ENCODE measurements around the gene CCDC117.

Gene CCDC117

DNA sequence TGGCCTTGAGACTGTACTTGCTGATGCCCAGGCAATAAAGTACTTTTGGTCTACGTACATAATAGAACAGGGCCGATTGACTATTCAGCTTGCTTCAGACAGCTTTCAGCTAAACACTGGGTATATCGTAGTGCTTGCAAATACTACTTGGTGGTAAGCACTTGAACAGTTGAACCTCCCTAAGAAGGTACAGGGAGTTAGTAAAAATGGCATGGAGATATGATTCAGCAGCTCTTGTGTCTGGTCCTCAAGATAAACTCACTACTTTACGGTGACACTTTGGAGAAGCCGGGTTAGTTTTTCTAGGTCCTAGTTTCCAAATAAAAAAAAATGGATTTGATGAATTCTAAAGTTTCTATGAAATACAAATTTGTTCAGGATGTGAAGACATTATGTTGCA lies 7.3 kb downstream of the CCDC117 start:
- H3K27me3 ChIP-seq (ENCODE audit: insufficient read depth, low read depth, severe bottlenecking) = no peaks in the 10 kb centered on the region
- peaks cover 76% of the 10 kb centered on the region for H3K36me3 ChIP-seq
- no peak for DNase-seq
- TF ChIP-seq, protein P1, sequence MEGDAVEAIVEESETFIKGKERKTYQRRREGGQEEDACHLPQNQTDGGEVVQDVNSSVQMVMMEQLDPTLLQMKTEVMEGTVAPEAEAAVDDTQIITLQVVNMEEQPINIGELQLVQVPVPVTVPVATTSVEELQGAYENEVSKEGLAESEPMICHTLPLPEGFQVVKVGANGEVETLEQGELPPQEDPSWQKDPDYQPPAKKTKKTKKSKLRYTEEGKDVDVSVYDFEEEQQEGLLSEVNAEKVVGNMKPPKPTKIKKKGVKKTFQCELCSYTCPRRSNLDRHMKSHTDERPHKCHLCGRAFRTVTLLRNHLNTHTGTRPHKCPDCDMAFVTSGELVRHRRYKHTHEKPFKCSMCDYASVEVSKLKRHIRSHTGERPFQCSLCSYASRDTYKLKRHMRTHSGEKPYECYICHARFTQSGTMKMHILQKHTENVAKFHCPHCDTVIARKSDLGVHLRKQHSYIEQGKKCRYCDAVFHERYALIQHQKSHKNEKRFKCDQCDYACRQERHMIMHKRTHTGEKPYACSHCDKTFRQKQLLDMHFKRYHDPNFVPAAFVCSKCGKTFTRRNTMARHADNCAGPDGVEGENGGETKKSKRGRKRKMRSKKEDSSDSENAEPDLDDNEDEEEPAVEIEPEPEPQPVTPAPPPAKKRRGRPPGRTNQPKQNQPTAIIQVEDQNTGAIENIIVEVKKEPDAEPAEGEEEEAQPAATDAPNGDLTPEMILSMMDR (IDR thresholded peaks at IDR 0.05; ENCODE audit: low read depth, low read length) = no peak
- no peak overlapping the region for H3K27ac ChIP-seq
- no peaks in the 10 kb centered on the region for H3K9me3 ChIP-seq (ENCODE audit: severe bottlenecking)
- H3K4me3 ChIP-seq (ENCODE audit: low read depth, low read length) = no peak overlapping the region

DNA sequence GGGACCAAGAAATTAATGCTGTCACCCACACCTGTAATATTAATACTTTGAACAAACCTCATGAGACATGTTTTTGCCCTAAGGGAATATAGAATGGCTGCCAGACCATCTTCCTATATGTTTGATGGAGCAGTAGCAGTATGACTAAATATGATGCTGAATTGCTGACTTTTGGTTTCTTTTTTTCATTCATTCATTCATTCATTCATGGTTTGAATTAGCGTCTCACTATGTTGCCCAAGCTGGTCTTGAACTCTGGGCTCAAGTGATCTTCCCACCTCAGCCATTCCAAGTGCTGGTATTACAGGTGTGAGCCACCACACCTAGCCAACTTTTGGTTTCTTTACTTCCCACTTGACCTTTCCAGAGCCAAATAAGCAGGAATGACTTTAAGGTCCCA lies 7.8 kb downstream of the CCDC117 start:
- Histone ChIP-seq H3K4me3 (ENCODE audit: low read depth, low read length) (no peak overlapping the region), H3K36me3 (peaks cover 76% of the 10 kb centered on the region), H3K9me3 (ENCODE audit: severe bottlenecking) (no peaks in the 10 kb centered on the region), H3K27me3 (ENCODE audit: insufficient read depth, low read depth, severe bottlenecking) (no peaks in the 10 kb centered on the region), H3K27ac (no peak overlapping the region)
- TF ChIP-seq, protein P1 (IDR thresholded peaks at IDR 0.05; ENCODE audit: low read depth, low read length) = no peak
- no peak for DNase-seq

DNA sequence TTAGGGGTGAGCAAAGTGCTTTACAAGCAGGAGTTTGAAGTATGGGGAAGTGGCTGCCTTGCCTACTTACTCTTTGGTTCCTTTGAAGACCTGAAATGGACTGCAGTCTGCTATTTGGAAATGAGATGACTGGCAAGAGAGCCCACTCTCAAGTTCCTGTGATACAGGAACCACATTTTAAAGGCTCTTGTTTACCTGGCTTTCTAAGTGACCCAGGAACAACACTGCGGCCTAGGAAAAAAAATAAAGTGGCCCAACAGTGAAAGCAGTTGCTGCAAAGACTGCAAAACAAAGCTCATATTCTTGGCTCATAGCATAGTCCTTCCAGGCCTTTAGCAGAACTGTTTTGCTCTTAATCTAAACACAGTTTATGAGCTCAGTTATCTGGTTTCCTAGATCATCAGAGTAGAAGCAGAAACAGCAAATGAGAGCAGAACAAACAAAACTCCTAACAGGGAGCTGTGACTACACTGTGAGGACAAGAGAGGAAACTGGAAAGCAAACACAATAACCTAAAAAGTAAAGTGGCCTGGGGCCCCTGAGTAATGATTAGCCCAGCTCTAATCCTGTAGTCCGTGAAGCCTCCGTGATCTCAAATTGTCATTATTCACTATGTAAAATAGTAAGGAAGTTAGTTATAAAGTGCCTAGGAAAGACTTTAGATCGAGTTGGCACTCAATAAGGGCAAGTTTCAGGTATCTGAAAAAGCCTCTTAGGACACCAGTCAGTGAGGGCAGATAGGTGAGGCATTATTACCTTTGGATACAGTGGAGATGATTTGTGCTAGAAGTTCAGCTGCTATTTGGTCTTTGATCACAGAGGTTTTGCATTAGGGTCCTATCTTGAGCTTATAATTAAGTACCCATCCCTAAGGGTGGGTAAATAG lies 11.5 kb downstream of the CCDC117 start:
- H3K36me3 ChIP-seq = peaks cover 88% of the 10 kb centered on the region
- H3K27ac ChIP-seq = no peak overlapping the region
- no peaks in the 10 kb centered on the region for H3K9me3 ChIP-seq (ENCODE audit: severe bottlenecking)
- no peaks in the 10 kb centered on the region for H3K27me3 ChIP-seq (ENCODE audit: insufficient read depth, low read depth, severe bottlenecking)
- no peak for DNase-seq
- H3K4me3 ChIP-seq (ENCODE audit: low read depth, low read length) = no peak overlapping the region
- TF ChIP-seq, protein P1 (IDR thresholded peaks at IDR 0.05; ENCODE audit: low read depth, low read length) = no peak

DNA sequence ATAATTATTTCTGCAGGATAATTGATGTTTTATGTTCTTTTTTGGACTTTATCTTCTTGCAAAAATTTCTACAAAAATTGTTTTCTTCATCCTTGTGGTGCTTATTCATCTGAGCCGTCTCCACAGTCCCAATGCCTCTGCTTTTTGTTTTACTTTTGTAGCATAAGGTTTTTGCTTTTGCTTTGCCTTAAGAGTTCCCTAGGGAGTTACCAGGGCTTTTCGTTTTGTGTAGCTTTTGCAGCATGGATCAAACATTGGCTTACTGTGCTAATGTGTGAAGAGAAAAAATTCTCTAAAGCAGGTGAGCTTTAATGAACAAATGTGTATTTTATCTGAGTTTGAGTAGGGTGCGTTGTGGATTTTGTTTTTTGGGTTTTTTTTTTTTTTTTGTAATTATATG lies 16.1 kb downstream of the CCDC117 start:
- no peak for DNase-seq
- no peak overlapping the region for H3K4me3 ChIP-seq (ENCODE audit: low read depth, low read length)
- H3K27ac ChIP-seq = no peak overlapping the region
- H3K27me3 ChIP-seq (ENCODE audit: insufficient read depth, low read depth, severe bottlenecking) = no peaks in the 10 kb centered on the region
- TF ChIP-seq, protein P1 (IDR thresholded peaks at IDR 0.05; ENCODE audit: low read depth, low read length) = no peak
- no peaks in the 10 kb centered on the region for H3K9me3 ChIP-seq (ENCODE audit: severe bottlenecking)
- H3K36me3 ChIP-seq = peaks cover 63% of the 10 kb centered on the region

DNA sequence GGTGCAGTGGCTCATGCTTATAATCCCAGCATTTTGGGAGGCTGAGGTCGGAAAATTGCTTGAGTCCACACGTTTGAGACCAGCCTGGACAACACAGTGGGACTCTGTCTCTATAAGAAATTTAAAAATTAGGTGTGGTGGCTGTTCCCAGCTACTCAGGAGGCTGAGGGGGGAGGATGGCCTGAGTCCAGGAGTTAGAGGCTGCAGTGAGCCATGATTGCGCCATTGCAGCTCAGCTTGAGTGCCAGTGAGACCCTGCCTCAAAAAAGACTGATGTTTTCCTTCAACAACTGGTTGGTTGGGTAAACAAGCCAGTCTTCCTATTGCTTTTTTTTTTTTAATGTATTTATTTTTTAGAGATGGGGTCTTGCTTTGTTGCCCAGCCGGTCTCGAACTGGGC lies 18.6 kb downstream of the CCDC117 start:
- Histone ChIP-seq H3K27ac (no peak overlapping the region), H3K27me3 (ENCODE audit: insufficient read depth, low read depth, severe bottlenecking) (no peaks in the 10 kb centered on the region), H3K4me3 (ENCODE audit: low read depth, low read length) (no peak overlapping the region), H3K9me3 (ENCODE audit: severe bottlenecking) (no peaks in the 10 kb centered on the region), H3K36me3 (peaks cover 64% of the 10 kb centered on the region)
- TF ChIP-seq, protein P1 (IDR thresholded peaks at IDR 0.05; ENCODE audit: low read depth, low read length) = no peak
- DNase-seq = no peak

Data from WERI-Rb-1 (cell line).